Measurements from ENCODE around the gene TDRD15. TPM values are rescaled to one million over a fixed set of nuclear protein-coding genes. Genes with fewer than 3 reads are reported as not detected.
"Not testable (repeated sequence)": the region's sequence is repeated elsewhere in the genome, so short reads cannot be mapped to it uniquely, and the experiment has no call there.

Gene TDRD15
- total RNA-seq, 1 donor from 2014 or later, result not detected

GRCh38 chr2:21131861-21132260 is 8.1 kb downstream of the TDRD15 start:
- DNase-seq (ENCODE audit: missing footprints) (no peak), ATAC-seq (no peak)
- intact Hi-C loops (cut with DNase I), result no loop called here

GRCh38 chr2:21135585-21135984 is 11.8 kb downstream of the TDRD15 start:
- ATAC-seq (no peak), DNase-seq (ENCODE audit: missing footprints) (no peak)
- intact Hi-C loops (cut with DNase I), result no loop called here

DNA sequence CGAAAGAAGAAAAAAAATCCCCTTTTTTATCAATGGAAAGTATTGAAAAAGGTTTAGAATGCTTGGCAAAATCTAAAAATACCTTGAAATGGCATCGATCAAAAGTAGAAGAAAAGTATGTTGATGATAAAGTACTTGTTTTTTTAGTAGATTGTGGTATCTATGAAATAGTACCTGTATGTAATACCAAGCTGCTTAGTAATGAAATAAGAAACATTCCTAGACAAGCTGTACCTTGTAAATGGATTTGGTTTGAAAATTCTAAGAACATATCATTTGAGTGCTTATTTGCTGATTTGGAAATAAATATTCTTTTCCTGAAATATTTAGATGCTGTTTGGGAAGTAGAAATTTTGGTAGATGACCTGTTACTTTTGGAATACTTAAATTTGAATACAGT is 18.4 kb downstream of the TDRD15 start:
- no peak for DNase-seq (ENCODE audit: missing footprints)
- ATAC-seq, result no peak
- intact Hi-C loops (cut with DNase I), result no loop called here

DNA sequence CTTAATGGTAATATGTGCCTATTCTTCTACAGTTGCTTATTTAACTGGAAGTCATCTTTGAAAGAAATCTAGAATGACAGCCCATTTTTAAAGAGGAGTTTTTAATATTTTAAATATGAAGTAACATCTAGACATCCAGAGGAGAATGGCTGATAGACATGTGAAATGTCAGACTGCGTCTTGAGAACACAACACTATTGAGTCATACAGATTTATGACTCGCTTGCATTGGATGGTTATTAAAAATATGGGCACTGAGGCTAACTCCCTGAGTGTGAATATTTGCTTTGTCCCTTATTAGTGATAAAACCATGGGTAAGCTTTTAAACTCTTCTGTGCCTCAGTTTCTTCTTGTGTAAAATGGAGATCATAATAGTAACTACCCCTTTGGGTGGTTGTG is 22.9 kb downstream of the TDRD15 start:
- DNase-seq (ENCODE audit: missing footprints), result no peak
- ATAC-seq, result no peak
- intact Hi-C loops (cut with DNase I), result no loop called here

DNA sequence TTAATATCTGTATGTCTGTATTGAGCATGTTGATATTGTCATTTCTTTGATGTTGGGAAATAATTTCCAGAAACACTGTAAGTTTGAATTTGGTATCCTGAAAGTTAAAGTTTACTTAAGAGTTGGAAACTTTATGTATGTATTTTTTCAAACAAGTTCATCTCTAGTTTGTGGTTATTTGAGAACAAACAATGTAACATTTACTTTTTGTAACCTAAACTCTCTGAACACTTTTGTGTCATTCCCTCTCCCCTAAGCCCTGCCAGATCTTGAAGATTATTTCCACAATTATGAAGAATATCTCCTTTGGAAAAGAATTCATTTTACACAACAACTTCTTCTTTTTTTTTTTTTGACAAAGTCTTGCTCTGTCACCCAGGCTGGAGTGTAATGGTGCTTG is 24.9 kb downstream of the TDRD15 start:
- intact Hi-C loops (cut with DNase I), result no loop called here
- DNase-seq (ENCODE audit: missing footprints), result no peak
- no peak for ATAC-seq

DNA sequence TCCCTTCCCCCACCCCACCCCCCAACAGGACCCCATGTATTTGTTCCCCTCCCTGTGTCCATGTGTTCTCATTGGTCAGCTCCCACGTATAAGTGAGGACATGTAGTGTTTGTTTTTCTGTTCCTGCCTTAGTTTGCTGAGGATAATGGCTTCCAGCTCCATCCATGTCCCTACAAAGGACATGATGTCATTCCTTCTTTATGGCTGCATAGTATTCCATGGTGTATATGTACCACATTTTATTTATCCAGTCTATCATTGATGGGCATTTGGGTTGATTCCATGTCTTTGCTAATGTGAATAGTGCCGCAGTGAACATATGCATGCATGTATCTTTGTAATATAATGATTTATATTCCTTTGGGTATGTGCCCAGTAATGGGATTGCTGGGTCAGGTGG is 27.5 kb downstream of the TDRD15 start:
- DNase-seq (ENCODE audit: missing footprints); ATAC-seq; intact Hi-C loops (cut with DNase I): not testable (repeated sequence)

GRCh38 chr2:21155365-21156136 is 31.8 kb downstream of the TDRD15 start:
- no peak for ATAC-seq
- intact Hi-C loops (cut with DNase I), result no loop called here
- no peak for DNase-seq (ENCODE audit: missing footprints)

GRCh38 chr2:21161122-21161521 is 37.4 kb downstream of the TDRD15 start:
- ATAC-seq, result no peak
- intact Hi-C loops (cut with DNase I), result no loop called here
- DNase-seq (ENCODE audit: missing footprints), result no peak

- ATAC-seq, result no peak
- no peak for DNase-seq (ENCODE audit: missing footprints)
- intact Hi-C loops (cut with DNase I), result no loop called here
These were observed 38.3 kb downstream of the TDRD15 start for GRCh38 chr2:21161832-21162614.

- ATAC-seq (no peak), DNase-seq (ENCODE audit: missing footprints) (no peak)
- intact Hi-C loops (cut with DNase I), result no loop called here
These were observed 38.8 kb downstream of the TDRD15 start for GRCh38 chr2:21162615-21162878.

DNA sequence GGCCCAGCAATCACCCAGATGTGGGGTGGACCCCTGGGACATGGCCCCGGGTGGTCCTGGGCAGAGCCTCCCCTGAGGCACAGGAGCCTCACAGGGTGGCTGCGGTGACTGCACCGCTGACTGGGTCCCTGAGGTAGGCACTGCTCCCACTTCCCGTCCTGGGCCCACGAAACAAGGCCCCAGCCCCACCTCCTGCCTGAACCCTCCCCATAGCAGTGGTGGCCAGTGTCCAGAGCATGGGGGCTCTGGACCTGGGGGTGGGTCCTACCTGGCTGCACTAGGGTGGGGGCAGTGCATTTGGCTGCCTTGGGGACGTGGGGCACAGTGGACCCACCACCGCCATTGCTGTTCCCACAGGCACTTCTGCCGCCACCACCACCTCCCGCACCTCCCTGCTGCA is 39.4 kb downstream of the TDRD15 start:
- no peak for DNase-seq (ENCODE audit: missing footprints)
- intact Hi-C loops (cut with DNase I), result no loop called here
- ATAC-seq, result no peak

- ATAC-seq (no peak), DNase-seq (ENCODE audit: missing footprints) (no peak)
- intact Hi-C loops (cut with DNase I), result no loop called here
These were observed 41.6 kb downstream of the TDRD15 start for GRCh38 chr2:21165350-21165749.

GRCh38 chr2:21175895-21176646 is 52.3 kb downstream of the TDRD15 start:
- ATAC-seq (peak; percentile 63), DNase-seq (ENCODE audit: missing footprints) (no peak)
- intact Hi-C loops (cut with DNase I), result loop anchor here (1.0 kb wide), 1 partner anchor 141 kb away; no protein-coding TSS in a partner anchor

- intact Hi-C loops (cut with DNase I), result no loop called here
- DNase-seq (ENCODE audit: missing footprints) (no peak), ATAC-seq (no peak)
These were observed 58.2 kb downstream of the TDRD15 start for GRCh38 chr2:21181957-21182356.

GRCh38 chr2:21183306-21183705 is 59.5 kb downstream of the TDRD15 start:
- intact Hi-C loops (cut with DNase I), result no loop called here
- no peak for ATAC-seq
- DNase-seq (ENCODE audit: missing footprints), result no peak

GRCh38 chr2:21183726-21184125 is 60.0 kb downstream of the TDRD15 start:
- intact Hi-C loops (cut with DNase I), result no loop called here
- no peak for DNase-seq (ENCODE audit: missing footprints)
- no peak for ATAC-seq

DNA sequence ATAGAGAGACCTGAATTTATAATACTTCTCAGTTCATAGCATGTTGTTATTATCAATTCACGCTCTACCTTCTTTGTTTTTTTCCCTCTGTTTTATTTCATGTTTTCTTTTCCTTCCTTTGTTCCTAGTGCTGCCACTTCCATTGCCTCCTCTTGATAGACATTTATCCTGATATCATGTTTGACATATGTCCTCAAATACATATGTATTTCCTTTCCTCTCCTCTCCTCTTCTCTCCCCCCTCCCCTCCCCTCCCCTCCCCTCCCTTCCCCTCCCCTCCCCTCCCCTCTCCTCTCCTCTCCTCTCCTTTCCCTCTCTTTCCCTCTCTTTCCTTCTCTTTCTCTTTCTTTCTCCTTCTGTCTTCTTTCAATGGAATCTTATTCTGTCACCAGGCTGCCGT is 67.8 kb downstream of the TDRD15 start:
- intact Hi-C loops (cut with DNase I), result no loop called here
- no peak for ATAC-seq

More for the DNA sequence above, 67.8 kb downstream of the TDRD15 start:
- no peak for DNase-seq (ENCODE audit: missing footprints)

All from Right ventricle myocardium inferior (tissue), 1 donor.